A673 (cell line): ENCODE data around the gene HAUS7. TPM values are rescaled to one million over a fixed set of nuclear protein-coding genes. Genes with fewer than 3 reads are reported as not detected.

Experiments
- BruUV-seq: library from RNA; stranded (reverse); fragments of 400-500 nt; replicated peaks from 2 replicates; lab custom pipeline; 2021; lab: Mats Ljungman, UMichigan
- CTCF ChIA-PET: fragments of 300-600 bp; sonication (Branson Sonifier 250); formaldehyde crosslinking; loops from one replicate; lab custom pipeline; 2022; ENCODE audit warnings: antibody characterized with exemption; lab: Charles Lee
- POLR2A ChIA-PET: fragments of 300-600 bp; sonication (Branson Sonifier 250); formaldehyde crosslinking; loops from one replicate; lab custom pipeline; 2022; ENCODE audit warnings: antibody characterized with exemption; ENCODE audit not compliant: low non-redundant PET; lab: Charles Lee
- DNase-seq: peaks from one replicate; pipeline ENCODE4 v3.0.0-alpha.2; 2015; ENCODE audit warnings: low spot score
- H3K27ac ChIP-seq: fragments of 200-600 bp; sonication (generic); 2 replicates; pipeline ENCODE4 v1.5.1; 2016; ENCODE audit warnings: mixed run types, low read depth, mild to moderate bottlenecking, mixed read lengths, antibody characterized with exemption, low read length; ENCODE audit not compliant: poor library complexity, severe bottlenecking
- H3K27me3 ChIP-seq: fragments of 200-600 bp; sonication (generic); replicated peaks from 2 replicates; pipeline ENCODE4 v1.6.1; 2017; ENCODE audit warnings: mixed run types, low read depth, mild to moderate bottlenecking, mixed read lengths, antibody characterized with exemption, low read length; ENCODE audit not compliant: insufficient read depth, poor library complexity
- H3K36me3 ChIP-seq: fragments of 200-600 bp; sonication (generic); 2 replicates; pipeline ENCODE4 v1.6.1; 2016; ENCODE audit warnings: mixed run types, mild to moderate bottlenecking, mixed read lengths, antibody characterized with exemption, low read length; ENCODE audit not compliant: insufficient read depth, poor library complexity, severe bottlenecking
- H3K4me1 ChIP-seq: fragments of 200-600 bp; sonication (generic); 2 replicates; pipeline ENCODE4 v1.6.1; 2017; ENCODE audit warnings: mixed run types, mild to moderate bottlenecking, mixed read lengths, antibody characterized with exemption, low read length; ENCODE audit not compliant: insufficient read depth, poor library complexity, severe bottlenecking
- H3K4me3 ChIP-seq: fragments of 200-600 bp; sonication (generic); 2 replicates; pipeline ENCODE4 v1.5.1; 2016; ENCODE audit warnings: low read depth, mixed run types, mild to moderate bottlenecking, mixed read lengths, low read length; ENCODE audit not compliant: poor library complexity, severe bottlenecking
- H3K9me3 ChIP-seq: fragments of 200-600 bp; sonication (generic); 2 replicates; pipeline ENCODE4 v1.6.1; 2016; ENCODE audit warnings: mixed run types, low read depth, mild to moderate bottlenecking, mixed read lengths, antibody characterized with exemption, low read length; ENCODE audit not compliant: poor library complexity, severe bottlenecking
- CTCF ChIP-seq: fragments of 300-800, 200-600 bp; sonication (generic); conservative IDR thresholded peaks from 2 replicates; pipeline ENCODE4 v1.5.1; 2017; ENCODE audit warnings: low read depth, mild to moderate bottlenecking, antibody characterized with exemption, low read length, moderate library complexity, mixed read lengths
- EZH2 ChIP-seq: fragments of 200-600 bp; sonication (generic); IDR thresholded peaks from 2 replicates; pipeline ENCODE4 v1.6.1; 2017; ENCODE audit warnings: borderline replicate concordance, low read depth, mild to moderate bottlenecking, mixed read lengths, antibody characterized with exemption, low read length; ENCODE audit not compliant: poor library complexity, severe bottlenecking
- intact Hi-C: fragments of 100-400 bp; cut with micrococcal nuclease; formaldehyde crosslinking; loops from one replicate; pipeline ENCODE4 v1.10.0; 2022; ENCODE audit not compliant: unreplicated experiment
- total RNA-seq: library from RNA; stranded (reverse); gene quantifications from 2 replicates; pipeline ENCODE4 v1.2.3, GENCODE V29; 2021

HAUS7 gene
- total RNA-seq, 1 experiment from 2014 or later, result 75.3 TPM

- no peaks in the 10 kb centered on the region for H3K4me1 ChIP-seq
- intact Hi-C loops, result no loop called here
- no peaks in the 10 kb centered on the region for H3K27me3 ChIP-seq
- BruUV-seq, result no TSS peak
- ChIA-PET POLR2A (no interaction called here), CTCF (no interaction called here)
- H3K36me3 ChIP-seq, result no peaks in the 10 kb centered on the region
- no peaks in the 10 kb centered on the region for H3K9me3 ChIP-seq
- TF ChIP-seq CTCF, result no peak
- TF ChIP-seq EZH2, result no peak
- peak overlapping the region; percentile 42 for H3K4me3 ChIP-seq
- no peak overlapping the region for H3K27ac ChIP-seq
- DNase-seq, result no peak
These were observed 58.3 kb downstream of the HAUS7 start for GRCh38 chrX:153411988-153412574.

GRCh38 chrX:153411255-153411987, 59.0 kb downstream of the HAUS7 start, which contains the start of gene ZFP92:
Gene ZFP92 (plus strand): TSS chrX:153411472. CDS start chrX:153418323, 6,851 bp downstream.
- H3K36me3 ChIP-seq, result no peaks in the 10 kb centered on the region
- no peaks in the 10 kb centered on the region for H3K9me3 ChIP-seq
- CTCF ChIA-PET, result no interaction called here
- no peak within 1 kb of the TSS for H3K27ac ChIP-seq
- no peak for DNase-seq
- no peaks in the 10 kb centered on the region for H3K4me1 ChIP-seq
- intact Hi-C loops, result no loop called here
- POLR2A ChIA-PET, result no interaction called here
- peak within 1 kb of the TSS; percentile 42 for H3K4me3 ChIP-seq
- BruUV-seq, result no TSS peak
- TF ChIP-seq EZH2, result no peak
- no peak for TF ChIP-seq CTCF
- no peaks in the 10 kb centered on the region for H3K27me3 ChIP-seq

- intact Hi-C loops, result no loop called here
- POLR2A ChIA-PET, result no interaction called here
- H3K9me3 ChIP-seq, result no peaks in the 10 kb centered on the region
- BruUV-seq, result no TSS peak
- DNase-seq, result no peak
- no peaks in the 10 kb centered on the region for H3K27me3 ChIP-seq
- CTCF ChIA-PET, result no interaction called here
- peak overlapping the region; percentile 42 for H3K4me3 ChIP-seq
- no peak overlapping the region for H3K27ac ChIP-seq
- TF ChIP-seq EZH2 (no peak), CTCF (no peak)
- no peaks in the 10 kb centered on the region for H3K36me3 ChIP-seq
- H3K4me1 ChIP-seq, result no peaks in the 10 kb centered on the region
These were observed 59.5 kb downstream of the HAUS7 start for GRCh38 chrX:153410888-153411254.
